ENCODE measurements around the gene OR6B2. TPM values are rescaled to one million over a fixed set of nuclear protein-coding genes. Genes with fewer than 3 reads are reported as not detected.
A peak's percentile ranks its signal among the peaks of the same experiment; 100 is the strongest.

The OR6B2 gene
- total and polyA plus RNA-seq, 4 experiments from 2014 or later = not detected

DNA sequence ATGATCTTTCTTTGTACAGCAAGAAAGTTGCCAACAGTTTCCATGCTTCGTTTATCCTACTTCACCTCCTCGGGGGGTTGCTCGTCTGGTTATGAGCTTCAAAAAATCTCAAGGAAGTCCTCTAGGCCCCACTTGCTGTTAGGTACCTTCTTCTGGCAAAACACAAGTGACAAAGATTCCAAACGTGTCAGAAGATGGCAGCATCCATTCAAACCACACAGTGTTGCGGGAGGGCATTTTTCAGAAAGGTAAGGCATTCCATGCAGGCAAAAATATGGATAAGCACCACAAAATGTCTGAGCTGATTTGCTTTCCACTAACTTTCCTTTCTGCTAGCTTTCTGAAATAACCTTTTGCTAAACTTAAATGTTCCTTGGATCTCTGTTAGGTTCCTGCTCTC, 36.3 kb upstream of the OR6B2 start:
- H3K36me3 Mint-ChIP-seq = peaks cover 0 to 3% of the 10 kb centered on the region in 2 donors
- CTCF ChIA-PET (ENCODE audit: partially characterized antibody) = interaction anchor here (1.0 to 1.7 kb wide), 3 partner anchors 11 to 79 kb away, joined by 3 to 6 read pairs (median 3); no protein-coding TSS in a partner anchor
- POLR2A ChIA-PET (ENCODE audit: partially characterized antibody) = interaction anchor here (0.8 kb wide), 1 partner anchor 69 kb away, joined by 4 read pairs; no protein-coding TSS in a partner anchor
- peaks cover 12 to 21% of the 10 kb centered on the region in 2 donors for H3K27me3 Mint-ChIP-seq
- no peak overlapping the region for H3K4me3 Mint-ChIP-seq
- H3K27ac ChIP-seq (ENCODE audit: low read depth, low read length) = no peak overlapping the region
- H3K4me3 ChIP-seq (ENCODE audit: low read length in 2 of 2) = no peak overlapping the region
- peaks cover 0 to 14% (median 5%) of the 10 kb centered on the region in 8 donors for H3K9me3 Mint-ChIP-seq
- no peak overlapping the region for H3K27ac Mint-ChIP-seq
- H3K9me3 ChIP-seq (ENCODE audit: control insufficient read depth in 1 of 2, low read length in 2 of 2) = no peaks in the 10 kb centered on the region
- no peaks in the 10 kb centered on the region for H3K27me3 ChIP-seq (ENCODE audit: insufficient read depth, low read length)
- H3K4me1 Mint-ChIP-seq = no peaks in the 10 kb centered on the region
- no peaks in the 10 kb centered on the region for H3K36me3 ChIP-seq (ENCODE audit: insufficient read depth, low read length)
- no peaks in the 10 kb centered on the region for H3K4me1 ChIP-seq (ENCODE audit: insufficient read depth, low read length)
- DNase-seq = no peak
- intact Hi-C loops (cut with micrococcal nuclease) = no loop called here

DNA sequence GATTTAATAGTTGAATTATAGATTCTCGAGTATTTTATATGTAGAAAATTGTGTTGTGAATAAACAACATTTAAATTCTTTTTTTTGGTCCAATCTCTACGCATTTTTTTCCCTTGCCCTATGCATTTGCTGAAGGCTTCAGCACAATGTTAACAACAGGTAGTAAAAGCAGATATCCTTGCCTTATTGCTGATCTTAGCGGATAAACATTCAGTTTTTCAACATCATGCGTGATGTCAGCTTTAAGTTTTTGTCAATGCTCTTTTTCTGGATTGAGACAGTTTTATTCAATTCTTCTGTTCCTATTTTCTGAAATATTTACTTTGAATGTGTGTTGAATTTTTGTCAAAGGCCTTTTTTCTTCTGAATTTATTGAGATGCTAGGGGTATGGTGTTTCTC, 34.7 kb upstream of the OR6B2 start:
- intact Hi-C loops (cut with micrococcal nuclease) = no loop called here

DNA sequence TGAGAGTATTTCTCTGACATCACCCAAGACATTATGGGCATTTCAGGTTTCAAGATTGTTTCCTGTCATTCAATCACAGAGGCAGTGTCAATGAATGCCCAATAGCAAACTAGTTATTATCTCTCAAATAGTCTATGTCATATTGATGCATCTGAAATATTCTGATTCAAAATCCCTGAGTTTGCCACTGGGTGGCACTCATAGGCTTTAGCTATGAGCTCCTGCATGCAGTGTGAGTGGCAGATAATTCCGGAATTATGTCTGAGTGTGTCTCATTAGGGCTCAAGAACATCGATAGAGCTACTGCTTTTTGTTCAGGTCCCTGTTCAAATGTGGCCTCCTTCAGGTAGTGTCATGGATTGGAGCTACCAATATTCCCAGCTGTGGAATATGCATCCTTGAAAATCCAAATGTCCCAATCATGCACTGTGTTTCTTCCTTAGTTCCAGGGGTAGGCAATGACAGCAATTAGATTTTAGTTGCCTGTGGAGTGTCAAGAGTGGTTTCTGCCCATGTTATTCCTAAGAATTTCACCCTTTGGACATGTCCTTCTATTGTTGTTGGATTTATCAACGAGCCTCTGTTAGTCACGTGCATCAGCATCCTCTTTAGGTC, 30.9 kb upstream of the OR6B2 start:
- Histone ChIP-seq H3K27me3 (ENCODE audit: insufficient read depth, low read length) (no peaks in the 10 kb centered on the region), H3K36me3 (ENCODE audit: insufficient read depth, low read length) (no peaks in the 10 kb centered on the region), H3K4me1 (ENCODE audit: insufficient read depth, low read length) (no peaks in the 10 kb centered on the region), H3K9me3 (ENCODE audit: control insufficient read depth in 1 of 2, low read length in 2 of 2) (no peaks in the 10 kb centered on the region), H3K4me3 (ENCODE audit: low read length in 2 of 2) (no peak overlapping the region), H3K27ac (ENCODE audit: low read depth, low read length) (no peak overlapping the region)
- H3K4me3 Mint-ChIP-seq = no peak overlapping the region
- peak; percentile 45 to 62 (median 55) for DNase-seq
- ChIA-PET POLR2A (ENCODE audit: partially characterized antibody) (interaction anchor here (1.2 kb wide), 1 partner anchor 83 kb away, joined by 3 read pairs; no protein-coding TSS in a partner anchor), CTCF (ENCODE audit: partially characterized antibody) (interaction anchor here (0.8 to 5.2 kb wide), 12 partner anchors 9 to 81 kb away, joined by 3 to 149 read pairs (median 4); partner anchors contain the start of genes COPS9, OR6B3 and OTOS)
- no peaks in the 10 kb centered on the region for H3K9me3 Mint-ChIP-seq
- no peaks in the 10 kb centered on the region for H3K4me1 Mint-ChIP-seq
- no peaks in the 10 kb centered on the region for H3K36me3 Mint-ChIP-seq
- intact Hi-C loops (cut with micrococcal nuclease) = loop anchor here (1.0 kb wide), 1 partner anchor 377 kb away; no protein-coding TSS in a partner anchor
- H3K27ac Mint-ChIP-seq = no peak overlapping the region
- H3K27me3 Mint-ChIP-seq = peaks cover 9 to 30% of the 10 kb centered on the region in 2 donors

More for the DNA sequence above, 34.7 kb upstream of the OR6B2 start:
- Histone ChIP-seq H3K27ac (ENCODE audit: low read depth, low read length) (no peak overlapping the region), H3K4me1 (ENCODE audit: insufficient read depth, low read length) (no peaks in the 10 kb centered on the region), H3K9me3 (ENCODE audit: control insufficient read depth in 1 of 2, low read length in 2 of 2) (no peaks in the 10 kb centered on the region), H3K36me3 (ENCODE audit: insufficient read depth, low read length) (no peaks in the 10 kb centered on the region), H3K4me3 (ENCODE audit: low read length in 2 of 2) (no peak overlapping the region), H3K27me3 (ENCODE audit: insufficient read depth, low read length) (no peaks in the 10 kb centered on the region)
- Mint-ChIP-seq H3K4me1 (no peaks in the 10 kb centered on the region), H3K27me3 (peaks cover 9 to 26% of the 10 kb centered on the region in 2 donors), H3K4me3 (no peak overlapping the region), H3K36me3 (peaks cover 0 to 3% of the 10 kb centered on the region in 2 donors), H3K27ac (no peak overlapping the region), H3K9me3 (peaks cover 0 to 14% (median 5%) of the 10 kb centered on the region in 8 donors)
- ChIA-PET POLR2A (ENCODE audit: partially characterized antibody) (no interaction called here), CTCF (ENCODE audit: partially characterized antibody) (interaction anchor here (2.5 kb wide), 1 partner anchor 78 kb away, joined by 22 read pairs; no protein-coding TSS in a partner anchor)
- no peak for DNase-seq

DNA sequence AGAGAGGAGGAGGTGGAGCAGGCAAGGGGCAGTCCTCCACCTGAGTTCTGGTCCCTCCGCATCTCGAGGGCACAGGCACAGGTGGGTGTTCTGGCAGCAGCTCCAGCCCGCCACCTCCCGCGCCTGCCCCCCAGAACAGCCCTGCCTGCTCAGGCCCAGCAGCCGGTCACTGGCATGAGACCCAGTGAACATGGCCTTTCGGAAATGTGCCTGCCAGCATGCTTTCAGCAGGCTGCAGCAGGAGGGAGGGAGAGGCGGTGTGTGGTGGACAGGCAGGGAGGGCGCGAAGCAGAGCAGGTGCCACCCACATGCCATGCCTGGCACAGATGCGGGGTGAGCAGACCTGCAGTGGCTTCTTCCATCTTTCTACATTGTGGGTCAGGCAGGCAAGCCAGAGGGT, 26.4 kb upstream of the OR6B2 start:
- H3K4me3 ChIP-seq (ENCODE audit: low read length in 2 of 2) = no peak overlapping the region
- peaks cover 7% of the 10 kb centered on the region for H3K27me3 ChIP-seq (ENCODE audit: insufficient read depth, low read length)
- no peak for DNase-seq
- ChIA-PET POLR2A (ENCODE audit: partially characterized antibody) (no interaction called here), CTCF (ENCODE audit: partially characterized antibody) (no interaction called here)
- H3K9me3 ChIP-seq (ENCODE audit: control insufficient read depth in 1 of 2, low read length in 2 of 2) = no peaks in the 10 kb centered on the region
- no peaks in the 10 kb centered on the region for H3K36me3 Mint-ChIP-seq
- H3K9me3 Mint-ChIP-seq = no peaks in the 10 kb centered on the region
- H3K36me3 ChIP-seq (ENCODE audit: insufficient read depth, low read length) = no peaks in the 10 kb centered on the region
- H3K27ac ChIP-seq (ENCODE audit: low read depth, low read length) = no peak overlapping the region
- H3K4me3 Mint-ChIP-seq = no peak overlapping the region
- peak overlapping the region in 1 of 7 donors; percentile 48 for H3K27ac Mint-ChIP-seq
- H3K4me1 ChIP-seq (ENCODE audit: insufficient read depth, low read length) = no peaks in the 10 kb centered on the region
- H3K27me3 Mint-ChIP-seq = peaks cover 29 to 47% of the 10 kb centered on the region in 2 donors
- intact Hi-C loops (cut with micrococcal nuclease) = no loop called here
- no peaks in the 10 kb centered on the region for H3K4me1 Mint-ChIP-seq

DNA sequence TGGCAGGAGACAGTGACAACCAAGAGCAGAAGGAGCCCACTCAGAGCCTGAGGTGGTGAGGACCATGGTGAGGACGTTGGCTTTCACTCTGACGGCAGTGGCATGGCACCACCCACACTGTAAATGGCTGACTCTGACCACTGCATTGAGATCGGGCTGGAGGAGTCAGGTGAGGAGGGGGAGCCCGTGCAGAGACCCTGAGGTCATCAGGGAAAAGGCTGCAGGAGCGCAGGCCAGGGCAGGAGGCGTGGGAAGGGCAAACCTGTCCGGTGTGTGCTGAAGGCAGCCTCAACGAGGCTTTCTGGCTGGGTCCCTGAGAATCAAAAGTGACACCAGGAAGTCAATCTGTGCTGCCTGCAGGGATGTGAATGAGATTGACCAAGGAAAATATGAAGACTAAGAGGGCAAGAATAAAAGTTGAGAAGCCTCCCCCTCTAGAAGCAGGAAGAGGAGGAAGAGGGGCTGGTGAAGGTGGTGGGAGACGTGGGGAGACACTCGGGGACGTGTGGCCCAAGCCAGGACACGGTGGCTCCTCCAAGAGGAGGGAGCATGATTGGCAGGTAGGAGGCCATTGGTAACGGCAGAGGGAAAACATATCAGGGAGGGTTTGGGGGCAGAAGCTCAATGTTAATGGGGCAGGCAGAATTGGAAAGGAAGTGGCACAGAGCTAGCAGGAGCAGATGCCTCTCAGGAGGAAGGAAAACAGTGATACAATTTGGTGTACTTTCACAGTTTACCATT, 25.1 kb upstream of the OR6B2 start:
- intact Hi-C loops (cut with micrococcal nuclease) = no loop called here

DNA sequence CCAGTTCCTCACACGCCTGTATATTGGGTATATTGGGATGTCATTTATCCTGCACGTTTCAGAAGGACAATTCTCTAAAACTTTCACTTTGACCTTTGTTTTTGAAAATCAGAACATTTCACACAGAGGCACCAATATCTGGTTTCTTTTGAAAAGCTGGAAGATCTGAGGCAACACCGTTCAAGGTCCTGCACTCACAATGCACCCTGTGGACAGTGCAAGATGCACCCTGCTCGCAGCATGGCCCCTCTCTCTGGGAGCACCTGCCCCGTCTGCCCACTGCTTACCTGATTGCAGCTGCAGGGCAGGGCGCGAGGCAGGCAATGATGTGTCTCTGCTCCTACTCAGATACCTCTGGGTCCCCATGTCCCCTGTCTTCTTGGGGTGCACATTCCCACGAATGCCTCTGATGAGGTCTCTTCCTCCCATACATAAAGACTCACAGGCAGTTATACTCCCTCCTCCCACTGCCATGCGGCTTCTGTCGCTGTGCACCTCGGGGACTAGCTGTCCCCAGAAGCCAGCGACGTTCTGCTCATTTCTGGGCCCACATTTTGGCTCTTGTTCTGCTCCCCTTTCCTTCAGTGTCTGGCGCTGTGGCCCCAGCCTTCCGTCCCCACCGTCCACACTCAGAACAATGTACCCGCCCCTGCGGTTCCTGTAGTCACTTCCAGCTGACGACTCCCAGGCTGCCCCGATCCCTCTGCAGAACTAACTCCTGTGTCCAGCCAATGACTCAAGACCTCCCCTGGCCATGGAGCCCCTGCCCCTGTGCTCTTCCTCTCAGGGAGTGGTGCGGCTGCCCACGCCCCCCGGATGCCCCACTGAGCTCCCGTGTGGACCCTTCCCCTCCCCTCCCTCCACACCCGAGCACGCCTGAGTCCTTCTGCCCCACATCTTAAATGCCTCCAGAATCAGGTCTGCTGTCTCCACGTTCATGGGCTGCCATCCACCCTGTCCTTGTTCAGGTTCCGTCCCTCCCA, 23.2 kb upstream of the OR6B2 start, which contains the start of gene OR6B3:
OR6B3 (minus strand) TSS at position 349 of the 983 bp plus-strand sequence.
- H3K27ac Mint-ChIP-seq = no peak within 1 kb of the TSS
- intact Hi-C loops (cut with micrococcal nuclease) = no loop called here
- H3K27me3 ChIP-seq (ENCODE audit: insufficient read depth, low read length) = peaks cover 7% of the 10 kb centered on the region
- H3K9me3 ChIP-seq (ENCODE audit: control insufficient read depth in 1 of 2, low read length in 2 of 2) = no peaks in the 10 kb centered on the region
- no peaks in the 10 kb centered on the region for H3K4me1 ChIP-seq (ENCODE audit: insufficient read depth, low read length)
- CTCF ChIA-PET (ENCODE audit: partially characterized antibody) = interaction anchor here (0.6 to 2.9 kb wide), 2 partner anchors 8 to 936 kb away, joined by 4 to 12 read pairs; no protein-coding TSS in a partner anchor
- H3K4me3 Mint-ChIP-seq = peak within 1 kb of the TSS in 1 of 8 donors; percentile 27
- H3K4me1 Mint-ChIP-seq = no peaks in the 10 kb centered on the region
- no peaks in the 10 kb centered on the region for H3K36me3 Mint-ChIP-seq
- H3K27me3 Mint-ChIP-seq = peaks cover 29 to 49% of the 10 kb centered on the region in 2 donors
- H3K4me3 ChIP-seq (ENCODE audit: low read length in 2 of 2) = no peak within 1 kb of the TSS
- H3K27ac ChIP-seq (ENCODE audit: low read depth, low read length) = no peak within 1 kb of the TSS
- no peaks in the 10 kb centered on the region for H3K36me3 ChIP-seq (ENCODE audit: insufficient read depth, low read length)
- DNase-seq = no peak
- no peaks in the 10 kb centered on the region for H3K9me3 Mint-ChIP-seq
- POLR2A ChIA-PET (ENCODE audit: partially characterized antibody) = no interaction called here

More for the DNA sequence above, 25.1 kb upstream of the OR6B2 start:
- Mint-ChIP-seq H3K9me3 (no peaks in the 10 kb centered on the region), H3K27me3 (peaks cover 29 to 45% of the 10 kb centered on the region in 2 donors), H3K4me1 (no peaks in the 10 kb centered on the region), H3K36me3 (no peaks in the 10 kb centered on the region), H3K27ac (no peak overlapping the region), H3K4me3 (no peak overlapping the region)
- H3K36me3 ChIP-seq (ENCODE audit: insufficient read depth, low read length) = no peaks in the 10 kb centered on the region
- peaks cover 7% of the 10 kb centered on the region for H3K27me3 ChIP-seq (ENCODE audit: insufficient read depth, low read length)
- H3K9me3 ChIP-seq (ENCODE audit: control insufficient read depth in 1 of 2, low read length in 2 of 2) = no peaks in the 10 kb centered on the region
- H3K4me1 ChIP-seq (ENCODE audit: insufficient read depth, low read length) = no peaks in the 10 kb centered on the region
- no peak for DNase-seq
- no peak overlapping the region for H3K27ac ChIP-seq (ENCODE audit: low read depth, low read length)
- POLR2A ChIA-PET (ENCODE audit: partially characterized antibody) = no interaction called here
- H3K4me3 ChIP-seq (ENCODE audit: low read length in 2 of 2) = no peak overlapping the region
- CTCF ChIA-PET (ENCODE audit: partially characterized antibody) = no interaction called here

Data from CD4-positive, alpha-beta memory T cell (primary cell).